Endometrium (tissue), 2 donors: ENCODE results near the gene DCLRE1B.
"Not testable (repeated sequence)": the region's sequence is repeated elsewhere in the genome, so short reads cannot be mapped to it uniquely, and the experiment has no call there.

ENCODE experiments used
- FAIRE-seq: peaks from 2 replicates; lab custom pipeline; 2012; peaks lifted over from hg19 to GRCh38; lab: Jason Lieb, UNC
- donor health status: control.
- donor health status: control.

Gene DCLRE1B

DNA sequence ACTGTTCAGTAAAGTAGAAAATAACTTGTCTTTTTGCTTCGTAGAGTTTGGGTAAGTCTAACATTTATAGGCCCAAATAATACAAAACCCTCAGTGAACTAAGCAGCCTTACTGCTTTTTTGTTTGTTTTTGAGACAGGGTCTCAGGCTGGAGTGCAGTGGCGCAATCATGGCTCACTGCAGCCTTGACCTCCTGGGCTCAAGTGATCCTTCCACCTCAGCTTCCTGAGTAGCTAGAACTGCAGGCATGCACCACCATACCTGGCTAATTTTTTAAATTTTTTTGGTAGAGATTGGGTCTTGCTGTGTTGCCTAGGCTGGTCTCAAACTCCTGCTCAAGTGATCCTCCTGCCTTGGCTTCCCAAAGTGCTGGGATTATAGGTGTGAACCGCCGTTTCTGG is 43.0 kb downstream of the DCLRE1B start:
- not testable (repeated sequence) for FAIRE-seq

DNA sequence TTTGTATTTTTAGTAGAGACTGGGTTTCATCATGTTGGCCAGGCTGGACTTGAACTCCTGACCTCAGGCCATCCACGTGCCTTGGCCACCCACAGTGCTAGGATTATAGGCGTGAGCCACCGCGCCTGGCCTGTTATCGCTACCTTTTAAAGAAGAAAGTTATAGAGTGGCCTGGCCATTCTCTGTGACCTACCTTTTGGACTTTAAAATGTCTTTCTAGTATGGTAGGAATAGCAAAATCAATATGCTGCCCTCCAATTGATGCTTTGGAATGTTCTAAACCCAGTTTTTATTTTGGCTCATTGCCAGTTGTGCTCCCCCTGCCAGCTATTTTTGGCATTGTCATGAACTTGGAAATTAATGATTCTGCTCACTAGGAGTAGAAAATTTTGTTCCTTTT is 43.9 kb downstream of the DCLRE1B start:
- no peak for FAIRE-seq

DNA sequence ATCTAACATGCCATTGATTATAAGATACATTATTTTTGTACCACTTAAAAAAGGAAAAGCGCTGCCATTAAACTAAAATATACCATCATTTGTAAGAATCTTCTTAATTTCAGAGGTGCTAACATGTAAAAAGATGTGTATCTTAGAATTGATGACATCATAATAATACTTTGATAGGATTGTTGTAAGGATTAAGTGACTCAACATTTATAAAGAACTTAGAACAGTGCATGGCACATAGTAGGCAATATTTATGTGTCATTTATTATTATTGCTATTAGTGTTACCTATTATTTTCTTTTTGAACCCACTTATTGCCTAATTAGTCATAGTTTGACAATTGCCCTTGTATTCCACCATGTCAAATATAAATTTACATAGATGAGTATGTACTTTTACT is 45.8 kb downstream of the DCLRE1B start:
- no peak for FAIRE-seq

DNA sequence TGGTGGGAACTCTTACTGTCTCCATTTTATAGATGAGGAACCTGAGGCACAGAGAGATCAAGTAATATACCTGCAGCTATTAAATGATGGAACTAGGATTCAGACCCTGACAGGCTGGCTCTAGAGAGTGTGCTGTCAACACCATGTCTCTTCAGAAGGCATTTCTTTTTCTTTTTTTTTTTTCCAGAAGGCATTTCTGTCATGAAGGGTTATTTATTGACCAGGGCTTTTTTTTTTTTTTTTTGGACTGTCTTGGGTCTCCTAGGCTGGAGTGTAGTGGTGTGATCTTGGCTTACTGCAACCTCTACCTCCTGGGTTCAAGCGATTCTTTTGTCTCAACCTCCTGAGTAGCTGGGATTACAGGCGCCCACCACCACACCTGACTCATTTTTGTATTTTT is 46.6 kb downstream of the DCLRE1B start:
- no peak for FAIRE-seq

- FAIRE-seq, result no peak
Measured at GRCh38 chr1:113957984-113958383, 52.9 kb downstream of the DCLRE1B start.

DNA sequence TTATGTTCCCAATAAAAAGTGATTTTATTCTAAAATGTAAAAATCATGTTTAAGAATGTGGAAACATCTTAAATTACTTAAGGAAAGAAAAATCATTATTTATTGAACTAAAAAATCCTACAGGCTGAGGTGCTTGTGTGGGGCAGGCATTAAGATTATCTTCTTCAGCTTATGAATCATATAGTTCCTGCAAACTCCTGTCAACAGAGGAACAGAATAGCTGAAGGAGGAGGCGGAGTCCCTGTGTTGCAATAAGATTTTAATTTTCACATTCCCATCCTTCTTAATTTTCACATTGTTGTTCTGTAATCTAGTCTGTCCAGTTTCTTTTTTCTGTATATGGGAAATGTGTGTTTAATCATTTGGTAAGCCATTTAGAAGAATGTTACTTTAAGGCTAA is 53.6 kb downstream of the DCLRE1B start:
- FAIRE-seq, result no peak

GRCh38 chr1:113963281-113963906 is 58.3 kb downstream of the DCLRE1B start:
- FAIRE-seq, result no peak
